Progenitor cell of endocrine pancreas (in vitro differentiated cells): ENCODE results near the gene ADCY10. TPM values are rescaled to one million over a fixed set of nuclear protein-coding genes. Genes with fewer than 3 reads are reported as not detected.

Experiments
- DNase-seq: peaks from one replicate; pipeline ENCODE4 v3.0.0; 2021; ENCODE audit warnings: low spot score; ENCODE audit not compliant: unreplicated experiment
- H3K27ac Mint-ChIP-seq: 2 replicates; pipeline ENCODE4 v1.8.0; 2021; ENCODE audit warnings: mild to moderate bottlenecking, moderate library complexity, mixed read lengths
- H3K27me3 Mint-ChIP-seq: 2 replicates; pipeline ENCODE4 v1.8.0; 2021; ENCODE audit warnings: mixed read lengths
- H3K36me3 Mint-ChIP-seq: 2 replicates; pipeline ENCODE4 v1.8.0; 2022; ENCODE audit warnings: mixed read lengths; ENCODE audit not compliant: insufficient read depth
- H3K4me1 Mint-ChIP-seq: 2 replicates; pipeline ENCODE4 v1.8.0; 2021; ENCODE audit warnings: low read depth, mixed read lengths
- H3K4me3 Mint-ChIP-seq: 2 replicates; pipeline ENCODE4 v1.8.0; 2021; ENCODE audit warnings: low read depth, mild to moderate bottlenecking, moderate library complexity, mixed read lengths
- H3K9me3 Mint-ChIP-seq: 2 replicates; pipeline ENCODE4 v1.8.0; 2021; ENCODE audit warnings: low read depth, mixed read lengths
- CTCF ChIP-seq: fragments of 200-600 bp; sonication (generic); IDR thresholded peaks from one replicate; pipeline ENCODE4 v1.5.0; 2021; ENCODE audit warnings: antibody characterized with exemption, mild to moderate bottlenecking; ENCODE audit not compliant: unreplicated experiment
- total RNA-seq: library from RNA; stranded (reverse); gene quantifications from 2 replicates; pipeline ENCODE4 v1.2.1, GENCODE V29; 2021

ADCY10 gene
- total RNA-seq, 1 donor from 2014 or later = 0.60 TPM

DNA sequence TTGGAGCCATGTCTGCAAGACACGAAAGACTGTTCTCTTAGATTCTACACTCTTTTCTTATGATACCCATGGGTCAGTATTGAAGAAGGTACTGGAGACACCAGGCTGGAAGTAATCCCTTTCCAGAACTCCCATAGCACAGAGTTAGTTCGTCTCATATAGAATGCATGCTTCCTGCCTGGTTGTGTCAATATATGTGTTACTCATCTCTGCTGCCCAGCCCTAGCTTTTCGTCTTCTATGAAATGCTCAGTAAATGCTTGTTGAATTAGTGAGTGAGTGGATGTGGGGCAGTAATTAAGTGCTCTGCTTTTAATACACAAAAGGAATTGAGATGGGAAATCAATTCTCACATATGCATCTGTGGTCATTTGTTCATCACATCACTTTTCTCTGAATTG is 32.1 kb downstream of the ADCY10 start:
- H3K9me3 Mint-ChIP-seq = peaks cover 9% of the 10 kb centered on the region
- no peak for DNase-seq
- H3K4me1 Mint-ChIP-seq = peaks cover 1% of the 10 kb centered on the region
- no peaks in the 10 kb centered on the region for H3K27me3 Mint-ChIP-seq
- TF ChIP-seq CTCF = no peak
- H3K36me3 Mint-ChIP-seq = no peaks in the 10 kb centered on the region
- no peak overlapping the region for H3K4me3 Mint-ChIP-seq
- H3K27ac Mint-ChIP-seq = no peak overlapping the region

GRCh38 chr1:167881069-167881468 is 32.9 kb downstream of the ADCY10 start:
- TF ChIP-seq CTCF = no peak
- Mint-ChIP-seq H3K36me3 (no peaks in the 10 kb centered on the region), H3K27me3 (no peaks in the 10 kb centered on the region), H3K9me3 (peaks cover 5% of the 10 kb centered on the region), H3K27ac (no peak overlapping the region), H3K4me3 (no peak overlapping the region), H3K4me1 (peaks cover 1% of the 10 kb centered on the region)
- no peak for DNase-seq

GRCh38 chr1:167880580-167881021 is 33.3 kb downstream of the ADCY10 start:
- H3K27ac Mint-ChIP-seq = no peak overlapping the region
- H3K27me3 Mint-ChIP-seq = no peaks in the 10 kb centered on the region
- H3K4me3 Mint-ChIP-seq = no peak overlapping the region
- no peak for DNase-seq
- peaks cover 1% of the 10 kb centered on the region for H3K4me1 Mint-ChIP-seq
- TF ChIP-seq CTCF = no peak
- no peaks in the 10 kb centered on the region for H3K36me3 Mint-ChIP-seq
- peaks cover 5% of the 10 kb centered on the region for H3K9me3 Mint-ChIP-seq

DNA sequence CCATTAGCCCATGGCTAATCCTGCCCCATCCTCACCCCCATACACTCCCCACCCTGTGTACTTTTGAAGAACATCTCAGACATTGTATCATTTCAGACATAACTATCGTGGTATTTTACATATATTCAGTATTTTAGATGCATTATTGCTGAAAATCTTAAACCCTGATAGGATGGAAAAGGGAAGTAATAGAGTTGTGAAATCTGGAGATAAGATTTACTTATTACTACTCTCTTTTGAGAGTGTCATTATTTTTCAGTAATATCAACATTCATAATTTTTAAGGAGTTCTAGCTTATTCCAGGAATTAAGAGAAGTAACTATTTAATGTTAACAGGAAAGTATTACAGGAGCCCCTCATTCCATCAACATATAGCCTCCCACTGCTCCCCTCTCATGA is 34.4 kb downstream of the ADCY10 start:
- Mint-ChIP-seq H3K9me3 (no peaks in the 10 kb centered on the region), H3K27ac (no peak overlapping the region), H3K4me1 (peaks cover 1% of the 10 kb centered on the region), H3K36me3 (no peaks in the 10 kb centered on the region), H3K4me3 (no peak overlapping the region), H3K27me3 (no peaks in the 10 kb centered on the region)
- TF ChIP-seq CTCF = no peak
- no peak for DNase-seq

- TF ChIP-seq CTCF = no peak
- no peaks in the 10 kb centered on the region for H3K9me3 Mint-ChIP-seq
- no peak overlapping the region for H3K27ac Mint-ChIP-seq
- no peak overlapping the region for H3K4me3 Mint-ChIP-seq
- no peaks in the 10 kb centered on the region for H3K36me3 Mint-ChIP-seq
- H3K27me3 Mint-ChIP-seq = no peaks in the 10 kb centered on the region
- no peak for DNase-seq
- H3K4me1 Mint-ChIP-seq = peaks cover 1% of the 10 kb centered on the region
Measured at GRCh38 chr1:167878372-167879160, 35.4 kb downstream of the ADCY10 start.
